Measurements from ENCODE around the gene CCL7. TPM values are rescaled to one million over a fixed set of nuclear protein-coding genes. Genes with fewer than 3 reads are reported as not detected.

Gene CCL7
- polyA plus RNA-seq (not detected in 2 replicates), polyA minus RNA-seq (not detected in 2 replicates)

DNA sequence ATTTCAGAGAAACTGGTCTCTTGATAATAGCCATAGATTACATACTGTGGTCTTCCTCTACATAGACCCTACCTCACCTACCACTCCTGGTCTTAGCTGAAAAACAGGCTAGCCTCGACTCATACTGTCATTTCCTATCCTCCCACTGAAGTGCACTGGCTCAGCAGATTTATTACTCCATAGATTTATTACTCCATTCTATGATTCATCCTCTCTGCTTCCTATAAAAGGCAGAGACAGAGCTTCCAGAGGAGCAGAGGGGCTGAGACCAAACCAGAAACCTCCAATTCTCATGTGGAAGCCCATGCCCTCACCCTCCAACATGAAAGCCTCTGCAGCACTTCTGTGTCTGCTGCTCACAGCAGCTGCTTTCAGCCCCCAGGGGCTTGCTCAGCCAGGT, at the start of gene CCL7:
Gene CCL7 (plus strand): TSS at position 253 of the 400 bp plus-strand sequence. CDS start 70 bp downstream, at position 323.
- Histone ChIP-seq H3K36me3 (ENCODE audit: insufficient read depth, low read length) (no peaks in the 10 kb centered on the region), H3K4me2 (ENCODE audit: low read length) (no peak within 1 kb of the TSS), H3K4me3 (ENCODE audit: low read length) (no peak within 1 kb of the TSS), H3K27me3 (ENCODE audit: insufficient read depth, low read depth, low read length) (no peaks in the 10 kb centered on the region), H4K20me1 (ENCODE audit: insufficient read depth) (no peaks in the 10 kb centered on the region), H3K9me3 (ENCODE audit: low read length) (no peaks in the 10 kb centered on the region), H3K27ac (ENCODE audit: low read length) (no peak within 1 kb of the TSS), H3F3A (ENCODE audit: insufficient read depth, low read length, poor library complexity, severe bottlenecking) (no peaks in the 10 kb centered on the region), H3K9ac (ENCODE audit: low read length) (no peak within 1 kb of the TSS), H3K9me2 (ENCODE audit: insufficient read depth, low read length) (no peaks in the 10 kb centered on the region), H2AFZ (ENCODE audit: low read depth, low read length) (no peak within 1 kb of the TSS), H3K79me2 (replicated peaks; ENCODE audit: insufficient read depth, low read length) (no peaks in the 10 kb centered on the region)
- TF ChIP-seq MXI1 (conservative IDR thresholded peaks at IDR 0.05; ENCODE audit: poor library complexity, severe bottlenecking) (no peak), SMC3 (conservative IDR thresholded peaks at IDR 0.05; ENCODE audit: poor library complexity) (no peak)

DNA sequence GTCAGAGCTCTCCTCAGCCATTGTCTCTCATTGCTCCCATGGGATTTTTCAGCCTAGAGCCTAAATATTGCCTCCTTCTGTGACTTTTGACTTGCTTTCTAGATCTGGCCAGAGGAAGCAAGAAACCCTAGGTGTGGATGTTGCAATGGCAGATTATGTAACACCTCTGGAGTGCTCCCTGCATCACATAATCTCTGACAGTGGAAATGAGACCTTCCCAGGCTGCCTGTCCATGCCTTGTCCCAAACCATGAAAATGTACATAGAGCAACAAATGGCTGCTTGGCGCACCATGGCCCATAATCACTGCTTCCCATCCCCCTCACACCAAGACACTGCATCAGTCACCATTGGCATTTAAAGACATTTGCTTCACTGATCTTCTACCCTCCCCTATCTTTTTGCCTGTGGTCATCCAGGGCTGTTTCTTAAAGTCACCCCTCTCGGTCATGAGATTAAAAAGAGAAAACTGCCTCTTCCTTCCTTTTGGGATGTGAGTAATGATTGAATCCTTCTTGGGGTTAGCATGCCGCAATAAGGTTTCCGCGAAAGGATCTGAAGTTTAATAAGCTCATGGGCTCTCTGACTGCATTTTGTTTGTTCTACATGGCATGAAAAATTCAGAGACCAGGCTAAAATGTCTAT, 49.1 kb upstream of the CCL7 start:
- no peaks in the 10 kb centered on the region for H3K27me3 ChIP-seq (ENCODE audit: insufficient read depth, low read depth, low read length)
- no peaks in the 10 kb centered on the region for H4K20me1 ChIP-seq (ENCODE audit: insufficient read depth)
- no peaks in the 10 kb centered on the region for H3K79me2 ChIP-seq (replicated peaks; ENCODE audit: insufficient read depth, low read length)
- no peak overlapping the region for H2AFZ ChIP-seq (ENCODE audit: low read depth, low read length)
- no peak overlapping the region for H3K9ac ChIP-seq (ENCODE audit: low read length)
- no peak overlapping the region for H3K27ac ChIP-seq (ENCODE audit: low read length)
- no peaks in the 10 kb centered on the region for H3K9me2 ChIP-seq (ENCODE audit: insufficient read depth, low read length)
- TF ChIP-seq RAD21 (conservative IDR thresholded peaks at IDR 0.05) (no peak), POLR2AphosphoS5 (IDR thresholded peaks at IDR 0.05) (no peak), MXI1 (conservative IDR thresholded peaks at IDR 0.05; ENCODE audit: poor library complexity, severe bottlenecking) (no peak), EZH2 (IDR thresholded peaks at IDR 0.05; ENCODE audit: borderline replicate concordance, insufficient read depth, low read length, poor library complexity, severe bottlenecking) (no peak), EP300 (conservative IDR thresholded peaks at IDR 0.05; ENCODE audit: poor library complexity, severe bottlenecking) (no peak)
- TF ChIP-seq, protein P1, sequence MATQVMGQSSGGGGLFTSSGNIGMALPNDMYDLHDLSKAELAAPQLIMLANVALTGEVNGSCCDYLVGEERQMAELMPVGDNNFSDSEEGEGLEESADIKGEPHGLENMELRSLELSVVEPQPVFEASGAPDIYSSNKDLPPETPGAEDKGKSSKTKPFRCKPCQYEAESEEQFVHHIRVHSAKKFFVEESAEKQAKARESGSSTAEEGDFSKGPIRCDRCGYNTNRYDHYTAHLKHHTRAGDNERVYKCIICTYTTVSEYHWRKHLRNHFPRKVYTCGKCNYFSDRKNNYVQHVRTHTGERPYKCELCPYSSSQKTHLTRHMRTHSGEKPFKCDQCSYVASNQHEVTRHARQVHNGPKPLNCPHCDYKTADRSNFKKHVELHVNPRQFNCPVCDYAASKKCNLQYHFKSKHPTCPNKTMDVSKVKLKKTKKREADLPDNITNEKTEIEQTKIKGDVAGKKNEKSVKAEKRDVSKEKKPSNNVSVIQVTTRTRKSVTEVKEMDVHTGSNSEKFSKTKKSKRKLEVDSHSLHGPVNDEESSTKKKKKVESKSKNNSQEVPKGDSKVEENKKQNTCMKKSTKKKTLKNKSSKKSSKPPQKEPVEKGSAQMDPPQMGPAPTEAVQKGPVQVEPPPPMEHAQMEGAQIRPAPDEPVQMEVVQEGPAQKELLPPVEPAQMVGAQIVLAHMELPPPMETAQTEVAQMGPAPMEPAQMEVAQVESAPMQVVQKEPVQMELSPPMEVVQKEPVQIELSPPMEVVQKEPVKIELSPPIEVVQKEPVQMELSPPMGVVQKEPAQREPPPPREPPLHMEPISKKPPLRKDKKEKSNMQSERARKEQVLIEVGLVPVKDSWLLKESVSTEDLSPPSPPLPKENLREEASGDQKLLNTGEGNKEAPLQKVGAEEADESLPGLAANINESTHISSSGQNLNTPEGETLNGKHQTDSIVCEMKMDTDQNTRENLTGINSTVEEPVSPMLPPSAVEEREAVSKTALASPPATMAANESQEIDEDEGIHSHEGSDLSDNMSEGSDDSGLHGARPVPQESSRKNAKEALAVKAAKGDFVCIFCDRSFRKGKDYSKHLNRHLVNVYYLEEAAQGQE (IDR thresholded peaks at IDR 0.05; ENCODE audit: borderline replicate concordance), result no peak
- no peak overlapping the region for H3K4me2 ChIP-seq (ENCODE audit: low read length)
- no peaks in the 10 kb centered on the region for H3F3A ChIP-seq (ENCODE audit: insufficient read depth, low read length, poor library complexity, severe bottlenecking)
- H3K4me3 ChIP-seq (ENCODE audit: low read length), result no peak overlapping the region
- no peaks in the 10 kb centered on the region for H3K9me3 ChIP-seq (ENCODE audit: low read length)
- no peaks in the 10 kb centered on the region for H3K36me3 ChIP-seq (ENCODE audit: insufficient read depth, low read length)

GRCh38 chr17:34221411-34221810, 48.6 kb upstream of the CCL7 start:
- TF ChIP-seq POLR2AphosphoS5 (IDR thresholded peaks at IDR 0.05), result no peak
- no peak for TF ChIP-seq MXI1 (conservative IDR thresholded peaks at IDR 0.05; ENCODE audit: poor library complexity, severe bottlenecking)
- no peak for TF ChIP-seq EZH2 (IDR thresholded peaks at IDR 0.05; ENCODE audit: borderline replicate concordance, insufficient read depth, low read length, poor library complexity, severe bottlenecking)
- TF ChIP-seq, protein P1 (IDR thresholded peaks at IDR 0.05; ENCODE audit: borderline replicate concordance), result no peak
- TF ChIP-seq SMC3 (conservative IDR thresholded peaks at IDR 0.05; ENCODE audit: poor library complexity), result no peak
- TF ChIP-seq RAD21 (conservative IDR thresholded peaks at IDR 0.05), result no peak
- no peak for TF ChIP-seq TAF1 (IDR thresholded peaks at IDR 0.05; ENCODE audit: low read depth)
- no peak for TF ChIP-seq EP300 (conservative IDR thresholded peaks at IDR 0.05; ENCODE audit: poor library complexity, severe bottlenecking)
- TF ChIP-seq, protein P2, sequence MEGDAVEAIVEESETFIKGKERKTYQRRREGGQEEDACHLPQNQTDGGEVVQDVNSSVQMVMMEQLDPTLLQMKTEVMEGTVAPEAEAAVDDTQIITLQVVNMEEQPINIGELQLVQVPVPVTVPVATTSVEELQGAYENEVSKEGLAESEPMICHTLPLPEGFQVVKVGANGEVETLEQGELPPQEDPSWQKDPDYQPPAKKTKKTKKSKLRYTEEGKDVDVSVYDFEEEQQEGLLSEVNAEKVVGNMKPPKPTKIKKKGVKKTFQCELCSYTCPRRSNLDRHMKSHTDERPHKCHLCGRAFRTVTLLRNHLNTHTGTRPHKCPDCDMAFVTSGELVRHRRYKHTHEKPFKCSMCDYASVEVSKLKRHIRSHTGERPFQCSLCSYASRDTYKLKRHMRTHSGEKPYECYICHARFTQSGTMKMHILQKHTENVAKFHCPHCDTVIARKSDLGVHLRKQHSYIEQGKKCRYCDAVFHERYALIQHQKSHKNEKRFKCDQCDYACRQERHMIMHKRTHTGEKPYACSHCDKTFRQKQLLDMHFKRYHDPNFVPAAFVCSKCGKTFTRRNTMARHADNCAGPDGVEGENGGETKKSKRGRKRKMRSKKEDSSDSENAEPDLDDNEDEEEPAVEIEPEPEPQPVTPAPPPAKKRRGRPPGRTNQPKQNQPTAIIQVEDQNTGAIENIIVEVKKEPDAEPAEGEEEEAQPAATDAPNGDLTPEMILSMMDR (IDR thresholded peaks at IDR 0.05; ENCODE audit: poor library complexity, severe bottlenecking), result no peak
- H2AFZ ChIP-seq (ENCODE audit: low read depth, low read length), result no peak overlapping the region
- H3K9ac ChIP-seq (ENCODE audit: low read length), result no peak overlapping the region
- H3K79me2 ChIP-seq (replicated peaks; ENCODE audit: insufficient read depth, low read length), result no peaks in the 10 kb centered on the region
- H3K27me3 ChIP-seq (ENCODE audit: insufficient read depth, low read depth, low read length), result no peaks in the 10 kb centered on the region
- no peaks in the 10 kb centered on the region for H3K9me2 ChIP-seq (ENCODE audit: insufficient read depth, low read length)
- no peak overlapping the region for H3K4me2 ChIP-seq (ENCODE audit: low read length)
- H3K27ac ChIP-seq (ENCODE audit: low read length), result no peak overlapping the region
- H3K9me3 ChIP-seq (ENCODE audit: low read length), result no peaks in the 10 kb centered on the region
- no peaks in the 10 kb centered on the region for H4K20me1 ChIP-seq (ENCODE audit: insufficient read depth)
- no peaks in the 10 kb centered on the region for H3F3A ChIP-seq (ENCODE audit: insufficient read depth, low read length, poor library complexity, severe bottlenecking)
- no peaks in the 10 kb centered on the region for H3K36me3 ChIP-seq (ENCODE audit: insufficient read depth, low read length)
- H3K4me3 ChIP-seq (ENCODE audit: low read length), result no peak overlapping the region

Data from neural cell (in vitro differentiated cells).